Activated CD4-positive, alpha-beta memory T cell treated with anti-CD3 and anti-CD28 coated beads for 36 hours (primary cell): ENCODE data around the gene BMPR1B. TPM values are rescaled to one million over a fixed set of nuclear protein-coding genes. Genes with fewer than 3 reads are reported as not detected.

Experiments
- CTCF ChIA-PET: fragments of 350-600 bp; sonication (Branson Sonifier 250); formaldehyde crosslinking; loops from one replicate; lab custom pipeline; 2021; ENCODE audit warnings: antibody characterized with exemption, inconsistent platforms; lab: Charles Lee
- POLR2A ChIA-PET: fragments of 350-600 bp; sonication (Branson Sonifier 250); formaldehyde crosslinking; loops from one replicate; lab custom pipeline; 2021; ENCODE audit warnings: antibody characterized with exemption; lab: Charles Lee
- DNase-seq: peaks from one replicate; pipeline ENCODE4 v3.0.0-alpha.2; 2020
- H3K27ac Mint-ChIP-seq: one replicate; pipeline ENCODE4 v1.8.0; 2021; ENCODE audit warnings: mixed read lengths
- H3K27me3 Mint-ChIP-seq: one replicate; pipeline ENCODE4 v1.8.0; 2021; ENCODE audit warnings: mixed read lengths
- H3K36me3 Mint-ChIP-seq: one replicate; pipeline ENCODE4 v1.8.0; 2021; ENCODE audit warnings: mixed read lengths
- H3K4me1 Mint-ChIP-seq: one replicate; pipeline ENCODE4 v1.8.0; 2021; ENCODE audit warnings: low read depth, mixed read lengths
- H3K4me3 Mint-ChIP-seq: one replicate; pipeline ENCODE4 v1.8.0; 2021; ENCODE audit warnings: mild to moderate bottlenecking, mixed read lengths
- H3K9me3 Mint-ChIP-seq: one replicate; pipeline ENCODE4 v1.8.0; 2021; ENCODE audit warnings: mixed read lengths
- intact Hi-C: fragments of 100-400 bp; cut with micrococcal nuclease; formaldehyde crosslinking; loops from one replicate; pipeline ENCODE4 v1.15.1; 2023
- total RNA-seq, 2 experiments: library from RNA; stranded (reverse); gene quantifications; one replicate each; pipeline ENCODE4 v1.2.3, GENCODE V29; 2021

BMPR1B gene
- total RNA-seq, 2 experiments from 2014 or later: not detected

- H3K4me1 Mint-ChIP-seq: no peaks in the 10 kb centered on the region
- POLR2A ChIA-PET: no interaction called here
- no peak overlapping the region for H3K4me3 Mint-ChIP-seq
- H3K27me3 Mint-ChIP-seq: no peaks in the 10 kb centered on the region
- CTCF ChIA-PET: no interaction called here
- no peaks in the 10 kb centered on the region for H3K9me3 Mint-ChIP-seq
- intact Hi-C loops: no loop called here
- H3K27ac Mint-ChIP-seq: no peak overlapping the region
- no peaks in the 10 kb centered on the region for H3K36me3 Mint-ChIP-seq
- DNase-seq: no peak
These were observed 311.2 kb downstream of the BMPR1B start for GRCh38 chr4:95068818-95069478.

DNA sequence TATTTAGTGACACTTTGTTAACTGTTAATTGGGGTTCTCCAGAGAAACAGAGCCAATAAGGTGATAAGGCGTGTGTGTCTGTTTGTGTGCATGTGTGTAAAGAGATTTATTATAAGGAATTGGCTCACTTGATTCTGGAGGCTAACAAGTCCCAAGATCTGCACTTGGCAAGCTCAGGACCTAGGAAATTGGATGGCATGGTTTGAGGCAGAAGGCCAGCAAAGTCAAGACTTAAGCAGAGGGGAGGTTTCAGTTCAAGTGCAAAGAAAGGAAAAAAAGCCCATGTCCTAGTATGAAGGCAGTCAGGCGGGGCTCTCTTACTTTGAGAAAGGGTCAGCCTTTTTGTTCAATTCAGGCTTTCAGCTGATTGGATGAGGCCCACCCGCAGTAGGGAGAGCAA is 314.1 kb downstream of the BMPR1B start:
- no peak overlapping the region for H3K27ac Mint-ChIP-seq
- CTCF ChIA-PET: no interaction called here
- no peak for DNase-seq
- H3K4me3 Mint-ChIP-seq: no peak overlapping the region
- intact Hi-C loops: no loop called here
- H3K9me3 Mint-ChIP-seq: no peaks in the 10 kb centered on the region
- no peaks in the 10 kb centered on the region for H3K36me3 Mint-ChIP-seq
- POLR2A ChIA-PET: no interaction called here
- H3K27me3 Mint-ChIP-seq: no peaks in the 10 kb centered on the region
- H3K4me1 Mint-ChIP-seq: no peaks in the 10 kb centered on the region

- DNase-seq: no peak
- H3K9me3 Mint-ChIP-seq: no peaks in the 10 kb centered on the region
- no peaks in the 10 kb centered on the region for H3K36me3 Mint-ChIP-seq
- ChIA-PET CTCF (no interaction called here), POLR2A (no interaction called here)
- intact Hi-C loops: no loop called here
- no peaks in the 10 kb centered on the region for H3K27me3 Mint-ChIP-seq
- H3K4me1 Mint-ChIP-seq: no peaks in the 10 kb centered on the region
- H3K4me3 Mint-ChIP-seq: no peak overlapping the region
- H3K27ac Mint-ChIP-seq: no peak overlapping the region
These were observed 315.9 kb downstream of the BMPR1B start for GRCh38 chr4:95073646-95074045.

DNA sequence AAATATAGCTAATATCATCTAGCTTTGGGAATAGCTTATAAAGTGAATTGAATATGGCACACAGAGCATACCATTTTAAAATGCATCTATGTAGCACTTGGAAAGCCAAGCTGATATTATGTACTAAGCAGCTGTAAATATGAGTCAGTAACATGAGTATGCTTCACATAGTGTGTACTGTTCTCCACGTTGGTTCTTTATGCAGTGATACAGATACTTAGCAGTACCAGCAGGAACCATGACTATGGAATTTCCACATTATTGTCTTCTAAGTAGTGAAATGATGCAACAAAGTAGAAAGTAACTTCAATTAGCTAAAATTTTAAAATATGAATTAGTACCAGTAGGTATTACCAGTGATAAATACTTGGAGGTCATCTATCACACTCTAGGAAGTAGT is 320.1 kb downstream of the BMPR1B start:
- no peaks in the 10 kb centered on the region for H3K36me3 Mint-ChIP-seq
- ChIA-PET CTCF (no interaction called here), POLR2A (no interaction called here)
- H3K9me3 Mint-ChIP-seq: no peaks in the 10 kb centered on the region
- DNase-seq: no peak
- H3K27ac Mint-ChIP-seq: no peak overlapping the region
- no peak overlapping the region for H3K4me3 Mint-ChIP-seq
- intact Hi-C loops: no loop called here
- no peaks in the 10 kb centered on the region for H3K27me3 Mint-ChIP-seq
- H3K4me1 Mint-ChIP-seq: no peaks in the 10 kb centered on the region

GRCh38 chr4:95080969-95081368 is 323.2 kb downstream of the BMPR1B start:
- no peak overlapping the region for H3K4me3 Mint-ChIP-seq
- H3K36me3 Mint-ChIP-seq: no peaks in the 10 kb centered on the region
- no peaks in the 10 kb centered on the region for H3K9me3 Mint-ChIP-seq
- intact Hi-C loops: no loop called here
- POLR2A ChIA-PET: no interaction called here
- no peaks in the 10 kb centered on the region for H3K27me3 Mint-ChIP-seq
- DNase-seq: no peak
- H3K27ac Mint-ChIP-seq: no peak overlapping the region
- H3K4me1 Mint-ChIP-seq: peaks cover 7% of the 10 kb centered on the region
- CTCF ChIA-PET: no interaction called here

DNA sequence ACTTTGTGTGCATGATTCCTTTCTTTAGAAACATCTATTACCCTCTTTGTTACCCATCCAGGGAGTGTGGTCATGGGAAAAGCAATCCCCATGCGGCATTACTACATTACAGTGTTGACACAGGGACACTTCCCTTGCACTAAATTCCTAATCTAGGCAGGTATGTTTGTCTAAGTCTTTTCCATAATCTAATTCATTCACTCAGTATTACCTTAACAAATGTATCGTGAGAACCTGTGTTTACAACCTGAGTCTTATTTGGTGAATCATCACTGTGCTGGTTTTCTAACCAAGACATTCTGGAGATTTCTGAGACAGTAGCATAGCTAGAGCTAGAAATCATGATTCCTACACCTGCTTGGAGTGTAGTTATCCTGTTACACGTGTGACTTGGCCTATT is 326.8 kb downstream of the BMPR1B start:
- DNase-seq: no peak
- ChIA-PET CTCF (no interaction called here), POLR2A (no interaction called here)
- no peaks in the 10 kb centered on the region for H3K36me3 Mint-ChIP-seq
- H3K9me3 Mint-ChIP-seq: no peaks in the 10 kb centered on the region
- peaks cover 2% of the 10 kb centered on the region for H3K27me3 Mint-ChIP-seq
- intact Hi-C loops: no loop called here
- H3K27ac Mint-ChIP-seq: no peak overlapping the region
- peaks cover 7% of the 10 kb centered on the region for H3K4me1 Mint-ChIP-seq
- H3K4me3 Mint-ChIP-seq: no peak overlapping the region

GRCh38 chr4:95085124-95085833 is 327.5 kb downstream of the BMPR1B start:
- CTCF ChIA-PET: no interaction called here
- no peak overlapping the region for H3K4me3 Mint-ChIP-seq
- H3K27me3 Mint-ChIP-seq: peaks cover 2% of the 10 kb centered on the region
- peaks cover 7% of the 10 kb centered on the region for H3K4me1 Mint-ChIP-seq
- H3K9me3 Mint-ChIP-seq: no peaks in the 10 kb centered on the region
- intact Hi-C loops: no loop called here
- POLR2A ChIA-PET: no interaction called here
- no peak for DNase-seq
- H3K36me3 Mint-ChIP-seq: no peaks in the 10 kb centered on the region
- H3K27ac Mint-ChIP-seq: no peak overlapping the region

DNA sequence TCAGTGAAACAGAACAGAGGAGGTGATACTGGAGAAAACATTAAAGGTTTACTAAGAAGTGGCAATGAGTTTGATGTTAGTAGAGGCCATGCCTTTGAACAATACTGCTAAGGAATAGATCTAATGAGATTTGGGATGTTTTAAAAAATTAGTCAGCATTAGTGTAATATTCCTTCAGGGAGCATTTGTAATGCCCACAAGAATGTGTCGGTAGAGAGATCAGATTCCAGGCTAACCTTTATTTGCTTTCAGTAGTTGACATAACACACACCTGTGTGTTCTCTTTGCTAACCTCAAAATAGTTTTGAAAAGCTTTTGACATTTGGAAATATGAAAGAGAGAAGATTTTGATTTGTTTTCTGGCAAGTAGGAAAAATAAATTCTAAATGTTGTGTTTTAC is 328.8 kb downstream of the BMPR1B start:
- no peak for DNase-seq
- CTCF ChIA-PET: no interaction called here
- intact Hi-C loops: no loop called here
- Mint-ChIP-seq H3K9me3 (no peaks in the 10 kb centered on the region), H3K36me3 (no peaks in the 10 kb centered on the region), H3K27ac (no peak overlapping the region), H3K27me3 (peaks cover 4% of the 10 kb centered on the region), H3K4me1 (peaks cover 7% of the 10 kb centered on the region), H3K4me3 (no peak overlapping the region)
- POLR2A ChIA-PET: no interaction called here

DNA sequence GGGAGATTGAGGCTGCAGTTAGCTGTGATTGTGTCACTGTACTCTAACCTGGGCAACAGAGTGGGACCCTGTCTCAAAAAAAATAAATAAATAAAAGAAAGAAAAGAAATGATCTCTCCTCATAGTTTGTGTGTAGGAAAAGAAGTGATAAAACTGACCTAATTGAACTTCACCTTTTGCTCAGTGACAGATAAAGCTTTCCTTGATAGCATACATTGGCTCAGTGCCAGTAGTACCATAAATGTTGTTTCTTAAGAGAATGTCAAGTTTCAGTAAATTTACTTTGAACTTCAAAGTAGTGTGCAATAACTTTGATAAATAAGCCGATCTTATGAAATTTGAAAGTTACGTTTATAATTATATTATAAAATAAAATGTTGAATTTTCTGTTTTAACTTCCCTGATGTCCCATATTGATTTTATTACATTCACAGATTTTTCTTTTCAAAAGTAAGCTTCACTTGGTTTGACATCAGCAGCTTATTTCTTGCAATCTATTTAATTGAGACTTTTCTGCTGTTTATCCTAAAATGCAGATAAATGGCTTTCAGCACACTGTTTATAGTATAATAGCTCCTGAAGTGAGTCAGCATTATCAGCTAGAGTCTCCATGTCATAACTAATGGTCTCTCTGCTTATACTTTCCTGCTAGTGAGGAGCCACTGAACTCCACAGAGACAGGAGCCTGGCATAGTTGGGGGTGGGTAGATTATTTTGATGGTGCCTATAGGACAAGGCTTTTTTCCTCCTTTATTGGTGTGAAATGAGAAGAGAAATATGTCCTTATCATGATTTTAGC is 330.1 kb downstream of the BMPR1B start:
- POLR2A ChIA-PET: no interaction called here
- intact Hi-C loops: no loop called here
- H3K9me3 Mint-ChIP-seq: no peaks in the 10 kb centered on the region
- peaks cover 4% of the 10 kb centered on the region for H3K27me3 Mint-ChIP-seq
- no peak overlapping the region for H3K27ac Mint-ChIP-seq
- CTCF ChIA-PET: no interaction called here
- H3K36me3 Mint-ChIP-seq: no peaks in the 10 kb centered on the region
- no peak for DNase-seq
- H3K4me3 Mint-ChIP-seq: no peak overlapping the region
- peaks cover 7% of the 10 kb centered on the region for H3K4me1 Mint-ChIP-seq

DNA sequence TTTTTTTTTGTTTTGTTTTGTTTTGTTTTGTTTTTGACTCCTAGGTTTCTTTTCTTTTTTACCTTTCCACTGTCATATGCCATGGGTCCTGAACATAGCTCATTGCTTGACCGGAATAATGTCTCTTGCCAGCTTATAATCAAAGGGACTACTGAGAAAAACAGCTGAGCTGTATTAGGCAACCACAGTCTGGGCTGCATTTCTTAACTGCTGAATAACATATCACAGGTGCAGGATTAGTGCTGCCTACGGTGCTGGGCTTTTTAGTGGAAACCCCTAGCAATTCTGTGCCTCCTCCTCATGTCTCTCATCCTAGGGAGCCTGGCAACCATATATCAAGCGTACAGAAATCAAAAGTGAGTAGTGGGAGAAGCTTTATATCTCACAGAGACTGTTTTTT is 333.5 kb downstream of the BMPR1B start:
- ChIA-PET CTCF (no interaction called here), POLR2A (no interaction called here)
- intact Hi-C loops: no loop called here
- DNase-seq: no peak
- peaks cover 4% of the 10 kb centered on the region for H3K27me3 Mint-ChIP-seq
- no peak overlapping the region for H3K4me3 Mint-ChIP-seq
- no peaks in the 10 kb centered on the region for H3K4me1 Mint-ChIP-seq
- no peaks in the 10 kb centered on the region for H3K9me3 Mint-ChIP-seq
- no peak overlapping the region for H3K27ac Mint-ChIP-seq
- no peaks in the 10 kb centered on the region for H3K36me3 Mint-ChIP-seq

DNA sequence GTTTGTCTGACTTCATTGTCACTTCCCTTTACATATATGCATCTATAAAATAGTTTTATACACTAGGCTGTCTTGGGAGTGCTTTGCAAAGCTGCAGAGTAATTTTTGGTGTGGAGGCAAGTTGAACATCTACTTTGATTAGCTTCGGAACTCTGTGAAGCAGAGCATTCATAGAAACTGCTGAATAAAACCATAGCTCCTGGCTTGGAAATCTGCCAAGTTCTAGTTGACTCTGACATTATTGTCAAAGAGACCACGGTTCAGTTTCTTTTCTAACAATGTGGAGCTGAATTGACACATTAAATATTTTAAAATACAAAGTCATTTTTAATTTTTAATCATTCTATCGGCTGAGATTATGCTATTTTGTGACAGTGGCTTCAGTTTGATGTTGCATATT is 335.0 kb downstream of the BMPR1B start:
- H3K36me3 Mint-ChIP-seq: no peaks in the 10 kb centered on the region
- ChIA-PET POLR2A (no interaction called here), CTCF (no interaction called here)
- intact Hi-C loops: no loop called here
- peaks cover 2% of the 10 kb centered on the region for H3K27me3 Mint-ChIP-seq
- H3K27ac Mint-ChIP-seq: no peak overlapping the region
- no peaks in the 10 kb centered on the region for H3K4me1 Mint-ChIP-seq
- H3K4me3 Mint-ChIP-seq: no peak overlapping the region
- DNase-seq: no peak
- H3K9me3 Mint-ChIP-seq: no peaks in the 10 kb centered on the region

GRCh38 chr4:95093460-95093859 is 335.7 kb downstream of the BMPR1B start:
- intact Hi-C loops: no loop called here
- Mint-ChIP-seq H3K36me3 (no peaks in the 10 kb centered on the region), H3K27ac (no peak overlapping the region), H3K4me1 (no peaks in the 10 kb centered on the region), H3K9me3 (no peaks in the 10 kb centered on the region), H3K27me3 (peaks cover 2% of the 10 kb centered on the region), H3K4me3 (no peak overlapping the region)
- ChIA-PET POLR2A (no interaction called here), CTCF (no interaction called here)
- DNase-seq: no peak
